Measurements from ENCODE around the gene KCNT2. TPM values are rescaled to one million over a fixed set of nuclear protein-coding genes. Genes with fewer than 3 reads are reported as not detected.

The KCNT2 gene
- total and polyA plus RNA-seq, 10 of the 15 experiments (the other 5 are each of a cell fraction or from before 2014, with no cell fraction given): not detected

- ATAC-seq: no peak
- Histone ChIP-seq H3K36me3 (ENCODE audit: control insufficient read depth in 2 of 2, insufficient read depth in 2 of 2, low read length in 1 of 2) (no peaks in the 10 kb centered on the region), H3K9ac (ENCODE audit: control insufficient read depth, insufficient read depth, low read length) (no peak overlapping the region), H2AFZ (ENCODE audit: control insufficient read depth, low read depth, low read length) (no peak overlapping the region), H3K9me3 (replicated peaks; ENCODE audit: control insufficient read depth, insufficient read depth, low read length) (no peaks in the 10 kb centered on the region), H3K4me3 (no peak overlapping the region), H3K79me2 (ENCODE audit: control insufficient read depth, insufficient read depth, low read length) (no peaks in the 10 kb centered on the region), H3K27ac (ENCODE audit: control insufficient read depth, insufficient read depth) (no peak overlapping the region), H3K27me3 (replicated peaks in 1 of 2; ENCODE audit: control insufficient read depth in 2 of 2, insufficient read depth in 2 of 2, low read length in 1 of 2) (no peaks in the 10 kb centered on the region), H3K4me2 (ENCODE audit: control insufficient read depth, insufficient read depth) (no peak overlapping the region), H4K20me1 (ENCODE audit: control insufficient read depth, insufficient read depth) (no peaks in the 10 kb centered on the region), H3K4me1 (ENCODE audit: control insufficient read depth, insufficient read depth, low read length) (no peaks in the 10 kb centered on the region)
- WGBS (ENCODE audit: insufficient coverage, insufficient replicate concordance, low lambda C conversion rate, missing lambda C conversion rate): 0% methylated on average over 1 of the region's 1 CpG
- intact Hi-C loops (cut with micrococcal nuclease; ENCODE audit: unreplicated experiment): no loop called here
- SMC1A ChIA-PET (ENCODE audit: uncharacterized antibody, unreplicated experiment): no interaction called here
- DNase-seq (ENCODE audit: low read depth, low spot score): no peak
- POLR2A ChIA-PET: no interaction called here
- RAD21 ChIA-PET (ENCODE audit: unreplicated experiment): no interaction called here
- CTCF ChIA-PET: interaction anchor here (0.6 kb wide), 1 partner anchor 493 kb away, joined by 3 read pairs; no protein-coding TSS in a partner anchor
- no peak for FAIRE-seq
- no TSS peak for BruUV-seq (replicated peaks)
- in situ Hi-C loops (cut with MboI): no loop called here
- no peak for TF ChIP-seq MTA3 (IDR thresholded peaks at IDR 0.05; ENCODE audit: borderline replicate concordance, low read length)
- TF ChIP-seq YBX1 (IDR thresholded peaks at IDR 0.05): no peak
- TF ChIP-seq PRDM15 (CRISPR knock-in tag; IDR thresholded peaks at IDR 0.05): no peak
- TF ChIP-seq TAF1 (IDR thresholded peaks at IDR 0.05; ENCODE audit: borderline replicate concordance, low read depth, low read length): no peak
- no peak for TF ChIP-seq REST (IDR thresholded peaks at IDR 0.05; ENCODE audit: low read depth, low read length)
- no peak for TF ChIP-seq MEF2A (IDR thresholded peaks at IDR 0.05; ENCODE audit: insufficient read depth, low read depth, low read length)
- TF ChIP-seq TCF12 (IDR thresholded peaks at IDR 0.05; ENCODE audit: low read depth, low read length): no peak
- no peak for TF ChIP-seq EGR1 (IDR thresholded peaks at IDR 0.05; ENCODE audit: borderline replicate concordance in 1 of 2, low read depth in 2 of 2, low read length in 2 of 2)
- no peak for TF ChIP-seq EZH2 (IDR thresholded peaks at IDR 0.05; ENCODE audit: borderline replicate concordance, control insufficient read depth, low read depth, low read length)
- no peak for TF ChIP-seq PBX3 (IDR thresholded peaks at IDR 0.05; ENCODE audit: insufficient replicate concordance, low read depth, low read length)
- no peak for TF ChIP-seq ZBTB40 (IDR thresholded peaks at IDR 0.05; ENCODE audit: borderline replicate concordance)
Measured at GRCh38 chr1:196640976-196641375, 32.7 kb upstream of the KCNT2 start.

Data from GM12878 (cell line).